Measurements from ENCODE around the gene PLCB3. TPM values are rescaled to one million over a fixed set of nuclear protein-coding genes. Genes with fewer than 3 reads are reported as not detected.

PLCB3 gene
- total RNA-seq, 1 experiment from 2014 or later, result 80.2 TPM

DNA sequence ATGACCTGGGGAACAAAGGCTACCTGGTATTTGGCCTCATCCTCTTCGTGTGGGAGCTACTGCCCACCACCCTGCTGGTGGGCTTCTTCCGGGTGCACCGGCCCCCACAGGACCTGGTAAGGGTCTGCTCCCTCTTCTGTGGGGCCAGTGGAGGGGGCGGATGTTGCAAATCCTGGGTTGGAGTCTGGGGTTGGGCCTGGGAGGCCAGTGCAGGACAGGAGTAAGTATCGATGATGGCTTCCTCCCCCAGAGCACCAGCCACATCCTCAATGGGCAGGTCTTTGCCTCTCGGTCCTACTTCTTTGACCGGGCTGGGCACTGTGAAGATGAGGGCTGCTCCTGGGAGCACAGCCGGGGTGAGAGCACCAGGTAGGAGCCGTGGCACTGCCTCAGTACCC, 37.0 kb downstream of the PLCB3 start:
- no CpG with 5 or more reads among the region's 9 CpGs for WGBS (ENCODE audit: extremely low coverage, insufficient read length, low lambda C conversion rate)
- no peak overlapping the region for H3K9ac ChIP-seq (ENCODE audit: extremely low read depth, insufficient read length, low read length)
- TF ChIP-seq, protein P1, sequence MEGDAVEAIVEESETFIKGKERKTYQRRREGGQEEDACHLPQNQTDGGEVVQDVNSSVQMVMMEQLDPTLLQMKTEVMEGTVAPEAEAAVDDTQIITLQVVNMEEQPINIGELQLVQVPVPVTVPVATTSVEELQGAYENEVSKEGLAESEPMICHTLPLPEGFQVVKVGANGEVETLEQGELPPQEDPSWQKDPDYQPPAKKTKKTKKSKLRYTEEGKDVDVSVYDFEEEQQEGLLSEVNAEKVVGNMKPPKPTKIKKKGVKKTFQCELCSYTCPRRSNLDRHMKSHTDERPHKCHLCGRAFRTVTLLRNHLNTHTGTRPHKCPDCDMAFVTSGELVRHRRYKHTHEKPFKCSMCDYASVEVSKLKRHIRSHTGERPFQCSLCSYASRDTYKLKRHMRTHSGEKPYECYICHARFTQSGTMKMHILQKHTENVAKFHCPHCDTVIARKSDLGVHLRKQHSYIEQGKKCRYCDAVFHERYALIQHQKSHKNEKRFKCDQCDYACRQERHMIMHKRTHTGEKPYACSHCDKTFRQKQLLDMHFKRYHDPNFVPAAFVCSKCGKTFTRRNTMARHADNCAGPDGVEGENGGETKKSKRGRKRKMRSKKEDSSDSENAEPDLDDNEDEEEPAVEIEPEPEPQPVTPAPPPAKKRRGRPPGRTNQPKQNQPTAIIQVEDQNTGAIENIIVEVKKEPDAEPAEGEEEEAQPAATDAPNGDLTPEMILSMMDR (conservative IDR thresholded peaks at IDR 0.05), result no peak

More for the DNA sequence above, 37.0 kb downstream of the PLCB3 start:
- no peak overlapping the region for H4K91ac ChIP-seq (ENCODE audit: insufficient read length, low read depth, low read length)
- H3K4ac ChIP-seq (ENCODE audit: low read depth, low read length), result no peak overlapping the region
- no peak overlapping the region for H3K23ac ChIP-seq (ENCODE audit: insufficient read length, low read depth, low read length)
- no peak overlapping the region for H2AK5ac ChIP-seq (ENCODE audit: insufficient read length, low read length)
- no peak overlapping the region for H3K56ac ChIP-seq (ENCODE audit: insufficient read length, low read depth, low read length)
- no peak overlapping the region for H4K5ac ChIP-seq (ENCODE audit: insufficient read length, low read depth, low read length)
- H4K8ac ChIP-seq (replicated peaks; ENCODE audit: insufficient read length, low read depth, low read length), result no peak overlapping the region
- H3K4me3 Mint-ChIP-seq, result no peak overlapping the region
- no peak overlapping the region for H3K18ac ChIP-seq (ENCODE audit: insufficient read length, low read depth, low read length)
- H2BK15ac ChIP-seq (ENCODE audit: low read depth, low read length), result no peak overlapping the region
- no peaks in the 10 kb centered on the region for H3K79me1 ChIP-seq (ENCODE audit: insufficient read depth, low read depth, low read length, poor library complexity, severe bottlenecking)
- H3K27me3 ChIP-seq (ENCODE audit: insufficient read depth, low read length), result peaks cover 32% of the 10 kb centered on the region
- H2BK120ac ChIP-seq (ENCODE audit: low read depth, low read length, poor library complexity, severe bottlenecking), result no peak overlapping the region
- H3K4me2 ChIP-seq (ENCODE audit: insufficient read depth, insufficient read length, low read length), result no peak overlapping the region
- H3T11ph ChIP-seq (ENCODE audit: low read length), result no peak overlapping the region
- no peak overlapping the region for H2BK12ac ChIP-seq (ENCODE audit: insufficient read length, low read depth, low read length)
- no peak overlapping the region; the same call in 1 of the 2 replicates for H3K14ac ChIP-seq (ENCODE audit: insufficient read depth, low read length)
- no peaks in the 10 kb centered on the region for H3K9me3 ChIP-seq (ENCODE audit: control insufficient read depth, low read depth, low read length)
- no peaks in the 10 kb centered on the region for H3K79me2 ChIP-seq (ENCODE audit: insufficient read depth, low read length)
- no peak overlapping the region for H3K27ac ChIP-seq (ENCODE audit: insufficient read length, low read depth, low read length)
- no peaks in the 10 kb centered on the region; a peak in 2 of 5 replicates for H3K9me3 Mint-ChIP-seq
- peaks cover 12 to 18% of the 10 kb centered on the region in 2 experiments for H3K4me1 Mint-ChIP-seq
- no peaks in the 10 kb centered on the region for H3K4me1 ChIP-seq (ENCODE audit: insufficient read depth, low read length)
- no peak for DNase-seq
- no peaks in the 10 kb centered on the region for H4K20me1 ChIP-seq (ENCODE audit: control insufficient read depth, insufficient read depth, insufficient read length)
- peaks cover 0 to 2% (median 0%) of the 10 kb centered on the region in 3 experiments; a peak in 3 of 7 replicates for H3K36me3 Mint-ChIP-seq (ENCODE audit: insufficient read depth in 1 of 3, low read depth in 3 of 3)
- H2AFZ ChIP-seq (ENCODE audit: low read length), result no peak overlapping the region
- peaks cover 45% of the 10 kb centered on the region for H3K27me3 Mint-ChIP-seq (ENCODE audit: low read depth)
- peaks cover 18% of the 10 kb centered on the region for H3K23me2 ChIP-seq (ENCODE audit: insufficient read length, low read depth, low read length, poor library complexity, severe bottlenecking)
- H2BK20ac ChIP-seq (ENCODE audit: low read depth, low read length, poor library complexity, severe bottlenecking), result no peak overlapping the region
- no peak overlapping the region for H3K27ac Mint-ChIP-seq
- no peak overlapping the region for H2BK5ac ChIP-seq (ENCODE audit: insufficient read length, low read length)

All from H9 (cell line).